ENCODE results near the gene CD300LB. TPM values are rescaled to one million over a fixed set of nuclear protein-coding genes. Genes with fewer than 3 reads are reported as not detected.
A peak's percentile ranks its signal among the peaks of the same experiment; 100 is the strongest.
"Not testable (repeated sequence)": the region's sequence is repeated elsewhere in the genome, so short reads cannot be mapped to it uniquely, and the experiment has no call there.

Gene CD300LB
- total RNA-seq, 1 donor from 2014 or later = not detected

DNA sequence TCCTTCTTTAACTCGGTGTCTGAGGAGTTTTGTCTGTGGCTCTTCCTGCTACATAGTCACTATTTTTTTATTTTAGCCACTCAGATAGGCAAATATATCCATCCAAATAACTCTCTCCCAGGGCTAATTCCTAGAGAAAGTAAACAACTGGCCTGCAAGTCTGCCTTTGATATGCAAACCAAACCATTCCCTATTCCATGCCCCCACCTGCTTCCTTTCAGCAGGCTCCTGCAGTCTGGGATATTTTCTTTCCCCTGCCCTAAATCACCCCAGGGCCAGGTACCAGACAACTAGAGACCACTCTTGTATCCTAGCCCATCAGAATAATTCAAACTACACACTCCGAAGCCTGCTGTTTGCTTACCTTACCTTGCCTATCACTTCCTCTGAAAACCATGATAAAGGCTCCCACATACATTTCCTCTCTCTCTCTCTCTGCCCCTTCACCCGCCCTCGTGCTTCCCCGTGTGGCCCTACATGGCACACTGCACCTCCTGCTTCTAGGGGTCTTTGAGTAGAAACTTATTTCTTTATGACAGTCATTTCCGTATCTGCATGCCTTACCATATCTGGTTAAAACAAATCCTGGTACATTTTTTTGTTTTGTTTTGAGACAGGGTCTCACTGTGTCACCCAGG is 27.7 kb upstream of the CD300LB start:
- Mint-ChIP-seq H3K4me1 (peaks cover 29% of the 10 kb centered on the region), H3K9me3 (peaks cover 3% of the 10 kb centered on the region), H3K27me3 (peaks cover 10% of the 10 kb centered on the region), H3K27ac (peak overlapping the region; percentile 70), H3K4me3 (peak overlapping the region; percentile 3), H3K36me3 (ENCODE audit: low read depth) (no peaks in the 10 kb centered on the region)
- TF ChIP-seq, protein P1, sequence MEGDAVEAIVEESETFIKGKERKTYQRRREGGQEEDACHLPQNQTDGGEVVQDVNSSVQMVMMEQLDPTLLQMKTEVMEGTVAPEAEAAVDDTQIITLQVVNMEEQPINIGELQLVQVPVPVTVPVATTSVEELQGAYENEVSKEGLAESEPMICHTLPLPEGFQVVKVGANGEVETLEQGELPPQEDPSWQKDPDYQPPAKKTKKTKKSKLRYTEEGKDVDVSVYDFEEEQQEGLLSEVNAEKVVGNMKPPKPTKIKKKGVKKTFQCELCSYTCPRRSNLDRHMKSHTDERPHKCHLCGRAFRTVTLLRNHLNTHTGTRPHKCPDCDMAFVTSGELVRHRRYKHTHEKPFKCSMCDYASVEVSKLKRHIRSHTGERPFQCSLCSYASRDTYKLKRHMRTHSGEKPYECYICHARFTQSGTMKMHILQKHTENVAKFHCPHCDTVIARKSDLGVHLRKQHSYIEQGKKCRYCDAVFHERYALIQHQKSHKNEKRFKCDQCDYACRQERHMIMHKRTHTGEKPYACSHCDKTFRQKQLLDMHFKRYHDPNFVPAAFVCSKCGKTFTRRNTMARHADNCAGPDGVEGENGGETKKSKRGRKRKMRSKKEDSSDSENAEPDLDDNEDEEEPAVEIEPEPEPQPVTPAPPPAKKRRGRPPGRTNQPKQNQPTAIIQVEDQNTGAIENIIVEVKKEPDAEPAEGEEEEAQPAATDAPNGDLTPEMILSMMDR (IDR thresholded peaks at IDR 0.05) = no peak
- DNase-seq = no peak
- POLR2A ChIA-PET = no interaction called here
- ATAC-seq (ENCODE audit: low read depth) = no peak
- CTCF ChIA-PET = no interaction called here
- intact Hi-C loops (cut with micrococcal nuclease) = no loop called here

DNA sequence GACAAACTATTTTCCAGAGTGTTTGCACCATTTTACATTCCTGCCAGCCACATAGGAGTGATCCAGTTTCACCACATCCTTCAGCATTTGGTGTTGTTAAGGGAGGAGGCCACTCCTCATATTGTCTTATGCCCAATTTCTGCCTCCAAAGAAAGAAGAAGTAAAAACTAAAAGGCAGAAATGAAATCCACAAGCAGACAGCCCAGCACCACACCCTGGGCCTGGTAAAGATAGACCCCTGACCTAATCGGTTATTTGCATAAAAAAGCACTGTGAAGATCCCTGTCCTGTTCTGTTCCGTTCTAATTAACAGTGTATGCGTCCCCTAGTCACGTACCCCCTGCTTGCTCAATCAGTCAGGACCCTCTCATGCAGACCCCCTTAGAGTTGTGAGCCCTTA is 27.1 kb upstream of the CD300LB start:
- H3K9me3 Mint-ChIP-seq; CTCF ChIA-PET; intact Hi-C loops (cut with micrococcal nuclease); DNase-seq; H3K36me3 Mint-ChIP-seq (ENCODE audit: low read depth); H3K27me3 Mint-ChIP-seq; ATAC-seq (ENCODE audit: low read depth): not testable (repeated sequence)
- Mint-ChIP-seq H3K4me1 (peaks cover 29% of the 10 kb centered on the region), H3K4me3 (peak overlapping the region; percentile 3), H3K27ac (peak overlapping the region; percentile 70)
- POLR2A ChIA-PET = interaction anchor here (0.6 kb wide), 1 partner anchor 738 kb away, joined by 8 read pairs; no protein-coding TSS in a partner anchor

DNA sequence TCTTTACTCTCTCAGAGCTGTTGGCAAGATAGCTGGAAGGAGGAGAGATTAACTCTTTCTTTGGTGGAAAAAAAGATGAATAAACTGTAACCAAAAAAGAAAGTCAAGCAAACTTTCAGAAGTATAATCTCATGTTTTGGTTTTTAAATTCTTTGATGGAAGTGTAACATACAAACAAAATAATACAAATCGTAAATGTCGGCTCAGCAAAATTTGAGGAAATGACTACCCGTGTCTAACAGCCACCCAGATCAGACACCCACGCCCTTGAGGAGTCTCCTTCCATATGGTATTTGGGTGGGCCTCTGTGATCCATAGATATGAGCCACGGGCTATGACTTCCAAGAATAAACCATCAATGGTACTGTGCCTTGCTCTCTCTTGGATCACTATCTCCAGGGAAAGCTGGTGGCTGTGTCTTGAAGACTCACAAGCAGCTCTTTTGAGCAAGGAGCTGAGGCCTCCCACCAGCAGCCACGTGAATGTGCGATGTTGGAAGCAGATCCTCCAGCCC is 24.2 kb upstream of the CD300LB start:
- no peaks in the 10 kb centered on the region for H3K36me3 Mint-ChIP-seq (ENCODE audit: low read depth)
- TF ChIP-seq, protein P1 (IDR thresholded peaks at IDR 0.05) = no peak
- CTCF ChIA-PET = no interaction called here
- peaks cover 6% of the 10 kb centered on the region for H3K27me3 Mint-ChIP-seq
- peaks cover 3% of the 10 kb centered on the region for H3K9me3 Mint-ChIP-seq
- intact Hi-C loops (cut with micrococcal nuclease) = no loop called here
- no peak overlapping the region for H3K4me3 Mint-ChIP-seq
- H3K4me1 Mint-ChIP-seq = peaks cover 21% of the 10 kb centered on the region
- no peak overlapping the region for H3K27ac Mint-ChIP-seq
- DNase-seq = no peak
- ATAC-seq (ENCODE audit: low read depth) = no peak
- POLR2A ChIA-PET = no interaction called here

DNA sequence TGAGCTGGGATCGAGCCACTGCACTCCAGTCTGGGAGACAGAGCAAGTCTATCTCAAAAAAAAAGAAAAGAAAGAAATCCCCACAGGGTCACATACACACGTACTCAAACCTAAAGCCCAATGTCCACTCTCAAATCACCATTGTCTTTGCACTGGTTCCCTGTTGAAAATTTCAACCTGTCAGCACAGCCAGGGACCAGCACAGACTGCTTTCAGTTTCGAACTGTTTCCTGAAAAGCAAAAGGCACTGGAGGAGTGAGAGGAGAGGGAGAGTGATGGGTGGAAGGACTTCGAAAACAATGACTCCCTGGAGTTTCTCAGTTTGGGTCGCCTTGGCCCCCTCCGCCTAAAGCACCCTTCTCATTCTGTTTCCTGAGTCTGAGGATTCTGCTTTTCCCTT is 23.6 kb upstream of the CD300LB start:
- Mint-ChIP-seq H3K9me3 (peaks cover 3% of the 10 kb centered on the region), H3K4me3 (no peak overlapping the region), H3K27me3 (peaks cover 6% of the 10 kb centered on the region), H3K4me1 (peaks cover 21% of the 10 kb centered on the region), H3K36me3 (ENCODE audit: low read depth) (no peaks in the 10 kb centered on the region), H3K27ac (no peak overlapping the region)
- intact Hi-C loops (cut with micrococcal nuclease) = no loop called here
- TF ChIP-seq, protein P1 (IDR thresholded peaks at IDR 0.05) = no peak
- POLR2A ChIA-PET = no interaction called here
- CTCF ChIA-PET = interaction anchor here (0.7 kb wide), 1 partner anchor 189 kb away, joined by 3 read pairs; no protein-coding TSS in a partner anchor
- no peak for DNase-seq
- ATAC-seq (ENCODE audit: low read depth) = no peak

DNA sequence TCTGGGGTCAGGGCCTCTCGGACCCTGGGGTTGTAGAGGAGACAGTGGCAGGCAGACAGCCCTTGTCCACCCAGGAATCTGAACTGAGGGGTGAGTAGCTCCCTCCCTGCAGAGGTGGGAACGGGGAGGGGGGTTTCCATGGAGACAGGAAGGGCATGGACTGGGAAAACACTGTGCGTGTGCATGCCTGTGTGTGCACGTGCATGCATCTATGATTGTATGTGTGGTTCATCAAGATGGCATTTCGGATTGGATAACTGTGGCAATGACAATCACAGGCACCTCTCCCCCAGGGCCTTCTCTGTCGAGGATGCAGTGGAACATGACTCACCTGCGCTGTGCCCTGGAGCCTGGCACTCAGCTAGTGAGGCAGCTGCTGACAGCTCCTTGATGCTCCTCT is 20.8 kb upstream of the CD300LB start:
- H3K9me3 Mint-ChIP-seq = no peaks in the 10 kb centered on the region
- ChIA-PET POLR2A (no interaction called here), CTCF (no interaction called here)
- no peaks in the 10 kb centered on the region for H3K4me1 Mint-ChIP-seq
- ATAC-seq (ENCODE audit: low read depth) = no peak
- TF ChIP-seq, protein P1 (IDR thresholded peaks at IDR 0.05) = no peak
- no peak overlapping the region for H3K27ac Mint-ChIP-seq
- no peak for DNase-seq
- H3K36me3 Mint-ChIP-seq (ENCODE audit: low read depth) = no peaks in the 10 kb centered on the region
- no peak overlapping the region for H3K4me3 Mint-ChIP-seq
- peaks cover 6% of the 10 kb centered on the region for H3K27me3 Mint-ChIP-seq
- intact Hi-C loops (cut with micrococcal nuclease) = no loop called here
